Activated naive CD4-positive, alpha-beta T cell treated with anti-CD3 and anti-CD28 coated beads, Interleukin-2, amount 50 U/mL, for 72 hours (primary cell): ENCODE data around the gene MOV10L1. TPM values are rescaled to one million over a fixed set of nuclear protein-coding genes. Genes with fewer than 3 reads are reported as not detected.
A peak's percentile ranks its signal among the peaks of the same experiment; 100 is the strongest.
"Not testable (repeated sequence)": the region's sequence is repeated elsewhere in the genome, so short reads cannot be mapped to it uniquely, and the experiment has no call there.

Source experiments
- ATAC-seq, 2 donors: fragments of 150-1000 bp; cut with Tn5 transposase; 2 replicates each; pipeline ENCODE4 v1.10.0; 2021; ENCODE audit warnings: mild to moderate bottlenecking in 2 of 2, moderate library complexity in 2 of 2
- DNase-seq, 2 donors: peaks; one replicate each; pipeline ENCODE4 v3.0.0; 2021 to 2022; ENCODE audit warnings: low spot score in 2 of 2
- H3K27ac Mint-ChIP-seq, 2 donors: one replicate each; pipeline ENCODE4 v1.8.0; 2022; ENCODE audit warnings: mild to moderate bottlenecking in 2 of 2, mixed read lengths in 2 of 2
- H3K36me3 Mint-ChIP-seq, 2 donors: one replicate each; pipeline ENCODE4 v1.8.0; 2022; ENCODE audit warnings: mixed read lengths in 2 of 2
- H3K9me3 Mint-ChIP-seq, 2 donors: one replicate each; pipeline ENCODE4 v1.8.0; 2022; ENCODE audit warnings: mixed read lengths in 2 of 2
- total RNA-seq, 2 donors: library from RNA; stranded (reverse); gene quantifications; one replicate each; pipeline ENCODE4 v1.2.3, GENCODE V29; 2022

Gene MOV10L1
- total RNA-seq, 2 donors from 2014 or later, result not detected

GRCh38 chr22:50137277-50137676, 47.5 kb downstream of the MOV10L1 start:
- not testable (repeated sequence) for H3K9me3 Mint-ChIP-seq, ATAC-seq, H3K36me3 Mint-ChIP-seq, DNase-seq, H3K27ac Mint-ChIP-seq

- Mint-ChIP-seq H3K9me3 (no peaks in the 10 kb centered on the region), H3K36me3 (no peaks in the 10 kb centered on the region), H3K27ac (no peak overlapping the region)
- DNase-seq (no peak), ATAC-seq (no peak)
These were observed 48.2 kb downstream of the MOV10L1 start for GRCh38 chr22:50138041-50138440.

GRCh38 chr22:50138988-50139387, 49.2 kb downstream of the MOV10L1 start:
- H3K9me3 Mint-ChIP-seq, result no peaks in the 10 kb centered on the region
- DNase-seq, result no peak

GRCh38 chr22:50139843-50140415, 50.1 kb downstream of the MOV10L1 start:
- Mint-ChIP-seq H3K9me3 (no peaks in the 10 kb centered on the region), H3K36me3 (no peaks in the 10 kb centered on the region), H3K27ac (no peak overlapping the region)
- ATAC-seq, result no peak
- no peak for DNase-seq

More at GRCh38 chr22:50138988-50139387, 49.2 kb downstream of the MOV10L1 start:
- no peak for ATAC-seq
- Mint-ChIP-seq H3K36me3 (no peaks in the 10 kb centered on the region), H3K27ac (no peak overlapping the region)

GRCh38 chr22:50140615-50141014, 50.8 kb downstream of the MOV10L1 start:
- Mint-ChIP-seq H3K9me3 (no peaks in the 10 kb centered on the region), H3K27ac (no peak overlapping the region), H3K36me3 (no peaks in the 10 kb centered on the region)
- ATAC-seq (no peak), DNase-seq (no peak)

GRCh38 chr22:50141462-50141861, 51.7 kb downstream of the MOV10L1 start:
- Mint-ChIP-seq H3K27ac (no peak overlapping the region), H3K36me3 (no peaks in the 10 kb centered on the region), H3K9me3 (no peaks in the 10 kb centered on the region)
- no peak for DNase-seq
- no peak for ATAC-seq

GRCh38 chr22:50141891-50142363, 52.1 kb downstream of the MOV10L1 start:
- ATAC-seq, result no peak

GRCh38 chr22:50143096-50143495, 53.3 kb downstream of the MOV10L1 start:
- no peak overlapping the region for H3K27ac Mint-ChIP-seq
- H3K9me3 Mint-ChIP-seq, result no peaks in the 10 kb centered on the region
- DNase-seq (no peak), ATAC-seq (no peak)
- H3K36me3 Mint-ChIP-seq, result no peaks in the 10 kb centered on the region

More at GRCh38 chr22:50141891-50142363, 52.1 kb downstream of the MOV10L1 start:
- H3K27ac Mint-ChIP-seq, result peak overlapping the region in 1 of 2 donors; percentile 1
- no peaks in the 10 kb centered on the region for H3K36me3 Mint-ChIP-seq
- H3K9me3 Mint-ChIP-seq, result no peaks in the 10 kb centered on the region
- no peak for DNase-seq

GRCh38 chr22:50144005-50144614, 54.3 kb downstream of the MOV10L1 start:
- no peaks in the 10 kb centered on the region for H3K9me3 Mint-ChIP-seq

GRCh38 chr22:50145721-50146438, 56.1 kb downstream of the MOV10L1 start:
- Mint-ChIP-seq H3K36me3 (no peaks in the 10 kb centered on the region), H3K27ac (peak overlapping the region in 1 of 2 donors; percentile 68), H3K9me3 (no peaks in the 10 kb centered on the region)
- DNase-seq (no peak), ATAC-seq (no peak)

More at GRCh38 chr22:50144005-50144614, 54.3 kb downstream of the MOV10L1 start:
- H3K36me3 Mint-ChIP-seq, result no peaks in the 10 kb centered on the region
- no peak for ATAC-seq
- no peak overlapping the region for H3K27ac Mint-ChIP-seq
- DNase-seq, result no peak

- H3K27ac Mint-ChIP-seq, result no peak overlapping the region
- H3K36me3 Mint-ChIP-seq, result no peaks in the 10 kb centered on the region
- no peaks in the 10 kb centered on the region for H3K9me3 Mint-ChIP-seq
- ATAC-seq (no peak), DNase-seq (no peak)
These were observed 56.8 kb downstream of the MOV10L1 start for GRCh38 chr22:50146439-50147238.

- ATAC-seq, H3K36me3 Mint-ChIP-seq, DNase-seq, H3K27ac Mint-ChIP-seq, H3K9me3 Mint-ChIP-seq: not testable (repeated sequence)
These were observed 57.7 kb downstream of the MOV10L1 start for GRCh38 chr22:50147258-50148165.

GRCh38 chr22:50148166-50148500, 58.3 kb downstream of the MOV10L1 start:
- ATAC-seq (no peak), DNase-seq (no peak)
- no peaks in the 10 kb centered on the region for H3K9me3 Mint-ChIP-seq
- no peaks in the 10 kb centered on the region for H3K36me3 Mint-ChIP-seq
- H3K27ac Mint-ChIP-seq, result no peak overlapping the region

- Mint-ChIP-seq H3K36me3 (no peaks in the 10 kb centered on the region), H3K27ac (no peak overlapping the region), H3K9me3 (no peaks in the 10 kb centered on the region)
- DNase-seq, result peak in 1 of 2 donors; percentile 71
- peak; percentile 90 to 96 for ATAC-seq
These were observed 59.4 kb downstream of the MOV10L1 start for GRCh38 chr22:50148991-50149721.
